Activated CD8-positive, alpha-beta memory T cell treated with anti-CD3 and anti-CD28 coated beads for 24 hours (primary cell): ENCODE data around the gene BCL2.
A peak's percentile ranks its signal among the peaks of the same experiment; 100 is the strongest.

Experiments
- DNase-seq: peaks from one replicate; pipeline ENCODE4 v3.0.0-alpha.2; 2020

BCL2 gene

DNA sequence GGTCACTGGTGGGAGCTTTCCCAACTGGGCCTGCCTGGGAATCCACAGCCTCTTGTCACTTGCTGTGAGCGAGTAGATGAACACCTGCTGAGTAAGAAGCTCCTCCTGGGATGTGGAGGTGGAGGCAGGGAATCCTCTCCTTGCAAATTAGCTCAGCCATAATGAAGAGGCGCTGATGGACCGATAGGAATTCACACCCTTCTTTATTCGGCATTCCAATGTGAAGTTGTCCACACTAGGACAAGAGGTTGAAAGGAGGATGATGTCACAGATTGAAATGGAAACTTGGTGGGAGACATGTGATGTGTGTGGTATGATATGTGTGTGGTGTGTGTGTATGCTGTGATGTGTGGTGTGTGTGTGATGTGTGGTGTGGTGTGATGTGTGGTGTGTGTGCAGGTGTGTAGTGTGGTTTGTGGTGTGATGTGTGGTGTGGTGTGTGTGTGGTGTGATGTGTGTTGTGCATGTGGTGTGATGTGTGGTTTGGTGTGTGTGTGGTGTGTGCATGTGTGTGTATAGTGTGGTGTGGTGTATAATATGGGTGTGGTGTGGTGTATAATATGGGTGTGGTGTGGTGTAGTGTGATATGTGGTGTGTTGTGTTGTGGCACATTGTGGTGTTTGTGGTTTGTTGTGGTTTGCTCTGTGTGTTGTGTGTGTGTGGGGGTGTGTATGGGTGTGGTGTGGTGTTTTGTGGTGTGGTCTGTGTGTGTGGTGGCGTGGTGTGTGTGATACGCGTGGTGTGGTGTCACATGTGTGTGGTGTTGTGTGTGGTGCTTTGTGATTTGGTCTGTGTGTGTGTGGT is 216.4 kb downstream of the BCL2 start:
- no peak for DNase-seq

DNA sequence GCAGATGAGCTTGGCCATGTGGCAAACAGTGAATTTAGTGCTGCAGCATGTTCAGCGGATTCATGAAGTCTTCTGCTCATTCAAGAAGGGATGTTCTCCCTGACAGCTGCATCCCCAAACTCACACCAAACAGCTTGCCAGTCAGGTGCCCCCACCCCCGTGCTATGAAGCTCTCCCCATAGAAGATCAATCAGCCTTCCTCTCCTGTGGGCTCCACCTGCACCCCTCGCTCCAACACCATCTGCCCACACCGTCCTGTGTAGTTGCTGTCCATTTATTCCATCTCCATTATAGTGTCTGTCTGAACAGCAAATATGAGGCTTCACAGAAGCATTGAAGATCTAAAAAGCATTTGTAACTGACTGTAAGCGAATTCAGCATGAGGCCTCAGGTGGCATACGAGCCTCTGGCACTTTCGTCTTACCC is 218.9 kb downstream of the BCL2 start:
- DNase-seq = no peak

DNA sequence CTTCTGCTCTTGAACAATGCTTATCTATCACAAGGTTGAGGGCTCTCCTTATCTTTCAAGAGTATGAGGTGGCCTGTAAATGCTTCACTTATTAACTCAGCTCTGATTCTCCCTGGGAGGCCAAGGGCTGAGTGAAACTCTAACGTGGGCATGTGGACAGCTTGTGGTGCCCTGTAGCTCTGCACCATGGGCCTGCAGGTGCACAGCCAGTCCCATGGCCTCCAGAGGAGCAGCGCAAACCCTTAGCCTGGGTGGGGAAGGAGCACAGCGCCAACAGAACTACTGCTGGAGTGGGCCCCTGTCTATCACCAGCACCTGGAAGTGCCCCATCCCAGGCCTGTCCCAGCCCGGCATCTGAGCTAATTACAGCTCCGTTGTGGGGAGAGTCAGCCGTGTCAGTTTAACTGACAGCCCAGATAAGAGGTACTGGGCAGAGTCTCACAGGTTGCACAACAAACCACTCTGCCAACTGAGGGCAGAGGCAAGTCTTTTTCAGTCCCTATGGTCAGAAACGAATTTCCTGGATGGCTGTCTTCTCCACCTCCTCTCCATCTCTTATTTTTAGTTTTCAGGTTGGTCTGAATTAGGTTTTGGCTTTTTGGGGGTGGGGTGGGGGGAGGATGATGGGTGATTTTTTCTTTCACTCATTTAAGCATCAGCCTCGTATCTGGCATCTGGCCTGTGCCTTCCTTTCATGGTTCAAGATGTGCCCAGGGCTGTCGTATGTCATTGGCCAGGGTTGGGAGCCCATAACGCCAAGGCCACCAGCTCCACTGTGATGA is 219.5 kb downstream of the BCL2 start:
- DNase-seq = no peak

DNA sequence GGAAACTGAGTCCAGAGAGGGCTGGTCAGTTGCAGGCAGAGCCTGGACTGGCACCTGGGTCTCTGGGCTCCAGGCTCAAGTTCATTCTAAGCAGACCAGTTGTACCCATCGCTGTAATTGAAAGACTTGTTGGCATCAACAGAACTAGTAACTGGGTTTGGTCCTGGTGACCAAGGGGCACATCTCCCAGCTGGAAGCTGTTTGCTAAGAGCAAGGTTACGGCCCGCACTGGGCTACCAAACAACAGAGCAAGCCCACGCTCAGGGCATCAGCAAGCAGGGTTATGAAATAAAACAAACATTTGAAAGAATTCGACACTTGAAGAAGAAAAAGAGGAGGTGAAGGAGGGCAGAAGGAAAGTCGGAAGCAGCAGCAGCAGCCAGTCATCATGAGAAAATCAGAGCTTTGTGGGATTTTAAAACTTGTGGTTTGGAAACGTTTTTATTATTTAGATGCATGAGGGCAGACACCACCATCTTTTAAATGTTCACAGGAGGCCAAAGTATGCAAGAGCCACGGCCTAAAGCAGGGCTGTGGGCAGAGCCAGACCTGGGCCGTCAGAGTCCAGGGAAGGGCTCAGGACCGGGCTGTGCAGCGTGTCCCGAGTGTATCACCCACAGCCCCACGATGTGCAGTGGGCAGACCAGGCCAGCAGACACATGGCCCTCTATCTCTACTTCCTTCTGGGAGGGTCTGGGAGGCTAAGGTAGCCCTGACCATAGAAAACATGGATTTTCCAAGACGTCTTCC is 220.3 kb downstream of the BCL2 start:
- DNase-seq = no peak

DNA sequence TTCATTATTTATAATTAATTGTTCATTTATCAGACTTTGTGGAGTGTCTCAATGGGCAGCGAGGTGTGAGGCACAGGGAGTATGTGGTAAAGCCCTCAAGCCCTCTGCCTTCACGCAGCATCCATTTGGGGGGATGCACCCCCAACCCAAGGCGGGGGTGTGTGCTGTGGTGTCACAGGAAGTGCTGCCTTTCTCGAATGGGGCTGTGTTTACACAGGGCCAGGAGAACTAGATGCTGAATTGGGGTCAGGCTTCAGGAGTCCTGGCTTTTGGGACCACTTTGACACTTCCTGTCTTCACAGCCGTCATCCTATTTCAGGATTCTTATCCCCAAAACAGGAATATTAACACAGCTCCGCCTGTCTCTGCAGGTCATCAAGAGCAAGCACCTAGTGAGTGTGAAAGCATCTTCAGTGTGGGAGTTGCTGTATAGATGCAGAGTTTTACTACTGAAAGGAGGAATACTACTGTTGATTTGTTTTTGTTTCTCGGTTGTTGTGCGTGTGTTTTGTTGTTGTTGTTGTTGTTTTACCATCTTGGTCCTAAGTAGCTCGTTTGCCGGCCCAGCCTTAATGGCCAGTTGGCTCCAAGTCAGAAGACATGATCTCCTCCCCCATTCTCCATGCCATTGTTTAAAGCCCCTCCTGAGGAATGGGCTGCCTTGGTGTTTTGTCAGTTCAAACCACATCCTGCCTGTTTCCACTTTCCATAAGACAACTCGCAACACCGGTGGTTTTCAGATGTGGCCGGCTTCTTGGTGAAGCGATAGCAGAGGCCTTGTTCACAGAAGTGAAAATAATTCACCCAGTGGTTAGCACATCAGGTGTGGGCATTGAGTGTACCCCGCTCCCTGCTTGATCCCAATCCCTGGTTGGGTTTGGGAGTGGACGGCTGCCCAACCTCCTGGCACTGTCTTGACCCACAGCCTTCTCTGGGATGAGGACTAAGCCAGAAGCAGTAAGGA is 221.3 kb downstream of the BCL2 start:
- peak; percentile 69 for DNase-seq

DNA sequence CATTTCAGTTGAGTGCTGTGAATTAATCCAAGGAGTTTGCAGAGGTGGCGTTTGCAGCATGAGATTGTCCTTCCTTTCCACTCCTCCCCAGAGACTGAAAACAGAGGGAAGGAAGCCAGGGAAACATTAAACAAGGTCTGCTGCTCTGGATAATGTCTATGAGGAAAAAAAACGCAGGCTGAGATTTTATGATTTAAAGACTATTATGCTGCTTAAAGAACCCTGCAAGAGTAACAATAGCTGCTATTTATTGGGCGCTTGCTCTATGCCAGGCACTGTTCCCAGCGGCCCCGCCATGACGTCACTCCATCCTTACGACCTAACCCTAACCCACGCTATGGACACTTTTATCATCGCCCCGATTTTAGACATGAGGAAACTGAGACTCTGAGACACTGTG is 222.4 kb downstream of the BCL2 start:
- DNase-seq = no peak

DNA sequence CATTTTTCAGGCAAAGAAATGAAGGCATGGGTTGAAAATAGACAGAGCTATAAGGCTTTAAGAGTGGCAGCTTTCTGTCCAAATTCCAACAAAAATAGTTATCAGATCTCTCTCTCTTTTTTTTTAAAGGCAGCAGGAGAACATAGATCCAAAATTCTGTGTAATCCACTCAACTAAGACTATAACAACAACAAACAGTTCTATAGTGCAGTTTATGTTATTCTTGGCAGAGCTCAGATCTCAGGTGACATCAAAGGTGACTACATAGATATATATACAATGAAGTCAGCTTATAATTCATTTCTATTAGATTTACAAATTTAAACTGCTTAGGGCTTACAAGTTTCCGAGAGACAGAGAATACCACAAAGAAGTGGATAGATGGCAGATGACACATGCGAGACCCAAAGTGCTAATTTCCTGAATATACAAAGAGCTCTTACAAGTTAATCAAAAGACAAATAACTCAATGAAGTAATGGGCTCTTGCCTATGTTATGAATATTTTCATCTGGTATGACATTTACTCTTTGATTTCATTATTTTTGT is 223.2 kb downstream of the BCL2 start:
- no peak for DNase-seq

DNA sequence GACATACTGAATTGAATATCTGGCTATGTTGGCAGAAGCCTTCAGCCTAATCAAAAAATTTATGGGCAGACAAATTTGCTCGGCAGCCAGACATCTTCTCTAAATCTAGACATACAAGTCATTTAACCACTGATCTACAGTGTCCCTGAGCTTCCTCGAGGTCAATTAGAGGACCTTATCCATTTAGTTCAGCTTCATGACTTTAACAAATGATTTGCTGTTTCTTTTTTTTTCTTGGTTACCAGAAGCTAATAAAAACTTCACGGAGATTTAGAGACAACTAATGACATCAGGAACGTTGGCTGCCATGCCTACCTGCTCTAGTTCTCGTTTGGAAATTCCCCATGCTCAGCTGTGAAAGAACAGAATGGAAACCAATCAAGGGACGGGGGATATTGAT is 223.8 kb downstream of the BCL2 start:
- no peak for DNase-seq

DNA sequence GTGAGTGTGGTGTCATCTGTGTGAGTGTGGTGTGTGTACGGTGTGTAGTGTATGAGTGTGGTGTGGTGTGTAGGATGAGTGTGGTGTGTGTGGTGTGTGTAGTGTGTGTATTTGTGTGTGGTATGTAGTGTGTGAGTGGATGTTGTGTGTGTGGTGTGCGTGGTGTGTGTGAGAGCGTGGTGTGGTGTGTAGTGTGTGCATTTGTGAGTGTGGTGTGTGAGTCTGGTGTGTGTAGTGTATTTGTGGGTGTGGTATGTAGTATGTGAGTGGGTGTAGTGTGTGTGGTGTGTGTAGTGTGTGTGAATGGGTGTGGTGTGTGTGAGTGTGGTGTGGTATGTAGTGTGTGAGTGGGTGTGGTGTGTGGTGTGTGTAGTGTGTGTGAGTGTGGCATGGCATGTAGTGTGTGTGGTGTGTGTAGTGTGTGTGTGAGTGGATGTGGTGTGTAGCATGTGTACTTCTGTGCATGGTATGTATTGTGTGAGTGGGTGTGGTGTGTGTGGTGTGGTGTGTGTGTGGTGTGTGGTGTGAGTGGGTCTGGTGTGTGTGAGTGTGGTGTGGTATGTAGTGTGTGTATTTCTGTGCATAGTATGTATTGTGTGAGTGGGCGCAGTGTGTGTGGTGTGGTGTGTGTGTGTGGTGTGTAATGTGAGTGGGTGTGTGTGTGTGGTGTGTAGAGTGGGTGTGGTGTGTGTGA is 227.8 kb downstream of the BCL2 start:
- DNase-seq = no peak

DNA sequence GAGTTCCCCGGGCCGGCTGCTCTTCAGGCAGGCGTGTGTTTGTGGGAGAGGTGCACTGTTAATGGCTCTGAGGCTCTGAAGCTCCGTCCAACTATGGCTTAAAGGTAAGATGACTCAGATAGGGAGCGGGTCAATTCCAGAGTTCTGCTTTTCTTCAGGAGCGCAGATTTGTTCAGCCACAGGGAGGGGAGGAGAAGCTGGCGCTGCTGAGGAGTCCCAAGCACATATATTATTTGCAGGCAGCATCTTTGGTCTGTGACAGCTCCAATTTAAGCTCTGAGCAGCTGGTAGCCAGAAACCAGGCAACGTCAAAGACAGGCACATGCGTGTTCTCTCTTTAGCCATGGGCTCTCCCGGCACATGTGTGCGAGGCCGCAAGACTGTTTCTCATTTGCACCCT is 229.2 kb downstream of the BCL2 start:
- no peak for DNase-seq

DNA sequence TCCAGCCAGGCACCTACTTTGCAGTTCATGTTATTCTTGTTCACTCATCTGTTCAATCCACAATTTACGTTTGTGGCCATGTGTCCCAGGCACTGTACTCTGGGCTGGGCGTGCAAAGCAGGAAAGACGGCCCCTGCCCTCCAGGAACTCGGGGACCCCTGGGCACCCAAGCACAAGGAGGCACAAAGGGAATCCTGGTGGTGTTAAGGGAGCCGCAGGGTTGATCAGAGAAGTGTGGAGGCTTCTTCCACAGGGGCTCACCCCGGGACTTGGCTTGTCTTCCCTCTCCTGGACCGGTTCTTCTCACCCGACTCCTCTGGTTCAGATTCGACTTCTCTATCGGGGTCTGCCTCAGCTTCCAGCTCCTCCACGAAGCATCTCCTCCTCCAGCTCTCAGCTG is 230.5 kb downstream of the BCL2 start:
- DNase-seq = no peak

DNA sequence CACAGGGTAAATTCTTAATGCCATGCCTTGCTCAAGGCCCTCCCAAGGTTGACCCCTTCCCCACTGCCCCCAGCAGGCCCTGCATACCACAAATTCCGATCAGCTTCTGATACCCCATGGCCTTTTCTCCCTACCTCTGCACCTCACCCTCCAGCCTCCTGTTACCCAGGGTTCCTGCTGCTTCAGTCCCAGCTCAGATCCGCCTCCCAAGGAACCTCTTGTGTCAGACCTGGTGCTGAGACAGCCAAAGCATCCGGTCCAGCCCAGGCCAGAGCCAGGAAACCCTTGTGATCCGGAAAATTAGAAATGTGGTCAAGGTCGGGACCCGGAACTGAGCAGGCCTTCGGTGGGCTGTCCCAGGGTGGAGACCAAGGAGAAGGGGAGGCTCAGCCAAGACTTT is 231.3 kb downstream of the BCL2 start:
- no peak for DNase-seq

DNA sequence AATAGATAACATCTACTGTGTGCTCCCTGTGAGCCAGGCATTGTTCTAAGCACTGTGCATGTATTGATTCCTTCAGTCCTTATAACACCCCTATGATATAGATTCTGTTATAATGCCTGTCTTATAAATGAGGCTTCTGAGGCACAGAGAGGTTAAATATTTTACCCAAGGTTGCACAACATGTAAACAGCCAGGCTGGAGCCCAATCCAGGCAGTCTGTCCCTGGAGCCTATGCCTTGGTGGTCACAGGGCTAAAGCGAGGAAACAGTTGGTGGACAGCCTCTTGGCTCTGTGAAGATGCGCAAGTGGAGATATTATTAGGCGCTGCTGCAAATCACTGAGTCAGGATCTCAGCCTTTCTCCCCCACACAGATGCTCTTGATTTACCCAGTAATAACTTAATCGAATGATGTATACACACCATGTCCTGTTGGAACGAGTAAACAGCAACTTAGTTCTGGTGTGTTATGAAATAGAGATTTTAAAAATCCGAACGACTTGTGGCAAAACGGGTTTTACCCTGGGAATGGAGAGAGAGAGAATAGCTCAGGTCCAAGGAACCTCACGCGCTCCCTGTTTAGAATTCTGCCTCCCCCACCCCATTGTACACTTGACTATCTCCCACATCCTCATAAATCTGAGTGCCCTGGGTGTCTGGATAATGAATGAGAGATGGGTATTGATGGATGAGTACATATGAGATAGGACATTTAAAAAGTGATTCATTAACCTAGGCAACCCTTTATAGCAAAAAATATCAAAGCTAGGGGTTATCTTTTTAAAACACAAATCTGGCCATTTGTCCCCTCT is 231.9 kb downstream of the BCL2 start:
- no peak for DNase-seq

DNA sequence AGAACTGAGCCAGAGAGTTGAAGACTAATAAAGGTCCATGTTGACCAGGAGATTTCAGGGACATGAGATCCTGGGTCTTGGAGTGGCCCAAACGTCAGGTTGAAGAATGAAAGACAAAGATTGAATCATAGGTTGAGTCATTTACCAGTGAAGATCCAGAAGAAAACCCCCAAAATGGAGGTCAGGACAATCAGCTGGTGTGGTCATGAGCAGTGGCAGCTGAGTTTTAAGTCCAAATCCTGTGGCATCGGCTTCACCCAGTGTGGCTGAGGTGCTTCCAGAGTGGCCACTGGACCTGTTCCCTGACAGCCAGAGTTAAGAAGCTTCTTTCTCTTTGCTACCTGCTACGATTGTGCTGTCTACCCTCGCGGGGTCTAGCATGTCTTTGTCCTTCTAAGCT is 234.0 kb downstream of the BCL2 start:
- DNase-seq = no peak

DNA sequence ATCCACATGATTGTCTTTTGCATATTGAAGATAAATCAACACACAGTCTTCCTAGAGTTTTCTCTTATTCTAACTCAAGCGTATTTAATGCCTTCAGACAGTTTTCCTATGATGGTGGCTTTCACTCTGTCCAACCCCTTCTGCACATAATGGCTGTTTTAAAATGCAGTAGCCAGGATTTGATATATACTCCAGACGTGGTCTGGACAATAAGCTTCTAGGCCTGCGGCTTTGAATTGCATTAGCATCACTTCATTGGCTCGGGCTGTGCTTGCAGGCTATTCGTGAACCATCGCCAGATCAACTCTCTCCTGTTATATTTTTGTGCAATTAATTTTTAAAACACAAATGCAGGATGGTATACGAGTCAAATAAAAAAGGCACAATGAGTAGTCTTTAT is 235.3 kb downstream of the BCL2 start:
- no peak for DNase-seq

DNA sequence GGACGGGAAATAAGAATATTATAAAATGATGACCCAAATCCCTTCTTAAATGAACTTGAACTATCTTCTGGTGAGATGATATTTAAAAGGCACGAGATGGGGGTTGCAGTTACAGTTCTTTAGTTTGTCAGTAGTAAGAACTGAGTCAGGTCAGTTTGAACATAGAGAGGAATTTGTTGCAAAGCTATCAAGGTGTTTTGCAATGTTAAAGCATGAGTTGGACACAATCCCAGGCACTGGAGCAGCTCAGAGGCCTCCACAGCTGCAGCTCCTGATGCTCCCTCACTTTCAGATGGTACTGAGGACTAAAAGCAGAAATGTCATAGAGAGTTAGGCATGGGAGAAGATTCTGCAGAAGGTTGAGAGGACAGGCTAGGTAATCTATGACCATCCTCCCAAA is 236.0 kb downstream of the BCL2 start:
- no peak for DNase-seq

DNA sequence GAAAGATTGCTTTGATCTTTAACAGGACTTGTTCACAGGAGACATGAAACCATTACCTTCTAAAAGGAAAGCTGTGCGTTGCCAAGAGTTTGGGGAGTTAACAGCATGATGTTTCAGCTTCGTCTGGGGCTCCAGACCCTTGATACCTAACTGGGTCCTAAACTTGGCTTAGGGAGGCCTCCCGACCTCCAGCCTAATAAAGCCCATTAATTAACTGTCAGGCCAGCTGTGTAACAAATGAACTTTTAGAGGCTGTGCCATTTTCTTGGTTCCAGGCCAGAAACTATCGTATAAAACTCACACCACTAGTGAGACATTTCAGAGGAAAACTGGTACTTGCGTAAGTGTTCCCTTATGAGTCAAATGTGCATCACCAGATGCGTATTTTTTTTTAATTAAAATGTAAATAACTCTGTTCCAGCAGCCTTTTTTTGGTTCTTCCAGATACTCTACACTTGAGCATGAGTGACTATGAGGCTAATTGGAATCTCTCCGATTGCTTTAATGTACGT is 236.5 kb downstream of the BCL2 start:
- no peak for DNase-seq

DNA sequence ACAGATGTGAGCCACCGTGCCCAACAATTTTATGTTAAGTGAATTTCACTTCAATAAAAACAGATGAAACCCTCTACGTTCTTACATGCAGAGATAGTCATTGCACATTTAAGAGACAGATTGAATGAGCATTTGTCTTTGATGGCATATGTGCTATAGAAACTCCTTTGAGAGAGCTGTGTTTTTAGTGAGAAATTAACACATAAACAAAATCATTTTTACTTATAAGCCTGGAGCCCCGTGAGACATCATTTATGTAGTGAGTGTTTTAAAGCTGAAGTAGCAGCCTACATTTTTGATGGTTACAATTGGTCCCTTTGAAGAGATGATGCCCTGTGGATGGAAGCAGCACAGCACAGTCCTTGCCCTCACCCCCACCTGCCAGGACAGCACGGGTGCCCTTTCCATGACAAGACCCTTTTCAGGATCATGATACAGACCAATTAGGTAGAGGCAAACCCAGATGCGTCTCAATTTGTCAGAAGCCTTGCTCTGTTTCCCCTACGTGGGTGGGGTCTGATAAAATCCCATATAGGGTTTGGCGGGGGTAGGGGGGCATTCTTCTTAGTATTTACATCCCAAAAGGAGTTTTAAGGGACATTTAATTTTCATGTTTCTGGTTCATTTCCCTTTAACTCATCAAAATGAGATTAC is 237.1 kb downstream of the BCL2 start:
- DNase-seq = no peak

DNA sequence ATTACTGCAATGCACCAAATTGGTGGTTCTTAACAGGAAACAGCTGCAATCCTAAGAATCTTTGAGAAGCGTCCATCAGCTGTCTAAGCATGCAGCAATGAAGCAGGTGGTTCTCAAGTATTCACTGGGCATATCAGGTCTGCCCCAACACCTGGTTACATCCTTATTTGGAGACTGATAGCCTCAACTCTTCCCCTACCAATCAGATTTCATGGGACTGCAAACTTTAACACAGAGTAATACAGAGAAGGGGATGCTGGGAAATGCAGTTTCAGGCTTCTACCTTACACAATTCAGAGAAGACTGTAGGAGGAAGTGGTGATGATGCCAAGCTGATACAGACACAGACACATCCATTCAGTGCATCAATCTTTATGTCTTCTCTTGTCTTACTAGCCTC is 240.5 kb downstream of the BCL2 start:
- DNase-seq = no peak

DNA sequence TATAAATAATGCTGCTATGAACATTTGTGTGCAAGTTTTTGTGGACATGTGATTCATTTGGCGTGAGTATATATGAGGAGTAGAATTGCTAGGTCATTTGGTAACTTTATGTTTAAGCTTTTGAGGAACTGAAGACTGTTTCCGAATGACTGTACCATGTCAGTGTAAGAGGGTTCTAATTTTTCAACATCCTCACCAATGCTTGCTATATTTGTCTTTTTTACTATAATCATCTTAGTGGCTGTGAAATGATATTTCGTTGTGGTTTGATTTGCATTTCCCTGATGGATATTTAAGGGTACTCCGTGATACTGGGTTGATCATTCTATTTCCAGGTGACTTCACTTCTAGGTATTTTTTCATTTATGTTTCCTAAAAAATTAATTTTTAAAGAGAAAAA is 241.1 kb downstream of the BCL2 start:
- DNase-seq = no peak
